ENCODE results near the gene UPP1.

Gene UPP1

GRCh38 chr7:48085942-48086341 lies 3.1 kb upstream of the UPP1 start:
- DNase-seq (ENCODE audit: low read depth in 2 of 2), result no peak

GRCh38 chr7:48087349-48087748 lies 1.7 kb upstream of the UPP1 start:
- DNase-seq (ENCODE audit: low read depth in 2 of 2), result no peak

GRCh38 chr7:48088559-48089045 lies 463 bp upstream of the UPP1 start:
- no peak for DNase-seq (ENCODE audit: low read depth in 2 of 2)

GRCh38 chr7:48090095-48090805 lies 1.2 kb downstream of the UPP1 start:
- DNase-seq (ENCODE audit: low read depth in 2 of 2), result no peak

- no peak for DNase-seq (ENCODE audit: low read depth in 2 of 2)
Measured at GRCh38 chr7:48091506-48092433, 2.7 kb downstream of the UPP1 start.

GRCh38 chr7:48094861-48095293 lies 5.8 kb downstream of the UPP1 start:
- DNase-seq (ENCODE audit: low read depth in 2 of 2), result no peak

DNA sequence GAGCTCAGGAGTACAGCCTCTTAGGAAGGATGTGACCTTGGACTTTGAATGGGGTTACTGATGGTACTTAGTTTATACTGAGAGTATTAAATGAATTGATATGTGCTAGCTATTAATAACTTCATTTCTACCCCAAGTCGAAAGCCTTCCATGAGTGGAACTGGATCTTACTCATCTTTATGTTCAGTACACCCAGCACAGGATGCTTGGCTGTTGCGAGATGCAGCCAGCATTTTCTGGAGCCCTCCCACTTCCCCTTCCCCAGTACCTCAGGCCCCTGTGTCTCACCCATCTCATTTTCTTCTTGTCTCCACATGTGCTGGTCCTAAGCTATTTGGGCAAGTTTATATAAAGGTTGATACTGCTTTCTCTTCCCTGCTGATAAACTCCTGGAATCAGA lies 7.2 kb downstream of the UPP1 start:
- DNase-seq (ENCODE audit: low read depth in 2 of 2), result no peak

DNA sequence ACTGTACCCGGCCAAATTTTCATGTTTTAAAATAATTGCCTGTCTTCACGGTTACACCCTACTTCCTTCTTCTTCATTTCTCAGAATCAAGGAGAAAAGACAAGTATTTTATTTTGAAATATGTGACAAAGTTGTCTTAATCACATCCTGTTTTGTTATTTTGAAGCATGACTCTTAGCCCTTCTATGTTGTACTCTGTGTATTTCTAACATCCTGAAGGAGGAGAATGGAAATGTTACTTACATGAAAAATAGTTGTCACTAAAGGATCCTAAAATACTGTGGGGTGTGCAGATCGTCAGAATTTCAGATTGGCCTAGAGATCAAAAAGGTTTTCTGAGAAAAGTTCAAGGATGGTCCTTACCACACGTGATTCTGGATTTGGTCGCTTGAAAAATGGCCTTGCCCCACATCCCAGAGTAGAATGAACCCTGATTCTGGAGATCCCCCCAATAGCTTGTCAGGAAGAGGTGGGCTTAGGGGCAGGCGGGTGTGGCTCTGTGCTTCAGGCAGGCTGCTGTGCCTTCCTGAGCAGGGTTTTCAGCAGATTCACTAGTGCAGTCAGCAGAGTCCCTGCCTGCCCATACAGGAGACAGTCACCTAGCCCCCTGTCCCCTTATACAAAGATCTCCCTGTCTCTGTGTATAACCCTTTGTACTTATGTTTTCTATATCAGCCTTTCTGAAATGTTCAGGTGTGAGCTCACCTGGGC lies 8.6 kb downstream of the UPP1 start:
- DNase-seq (ENCODE audit: low read depth in 2 of 2), result no peak

DNA sequence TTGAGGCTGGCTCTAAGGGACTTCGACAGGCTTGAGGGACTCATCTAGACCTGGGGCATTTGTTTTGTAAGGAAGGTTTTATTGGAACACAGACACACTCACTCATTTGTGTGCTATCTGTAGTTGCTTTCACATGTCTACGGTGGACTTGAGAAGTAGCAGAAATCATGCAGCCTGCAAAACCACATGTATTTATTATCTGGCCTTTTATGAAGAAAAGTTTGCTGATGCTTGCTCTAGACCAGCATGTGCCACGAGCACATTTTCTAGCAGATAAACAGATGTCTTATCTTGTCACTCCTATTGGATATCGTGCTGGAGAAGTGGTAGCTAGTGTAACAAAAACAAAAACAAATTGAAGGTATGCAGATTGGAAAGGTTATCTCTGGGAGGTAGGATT lies 9.8 kb downstream of the UPP1 start:
- no peak for DNase-seq (ENCODE audit: low read depth in 2 of 2)

DNA sequence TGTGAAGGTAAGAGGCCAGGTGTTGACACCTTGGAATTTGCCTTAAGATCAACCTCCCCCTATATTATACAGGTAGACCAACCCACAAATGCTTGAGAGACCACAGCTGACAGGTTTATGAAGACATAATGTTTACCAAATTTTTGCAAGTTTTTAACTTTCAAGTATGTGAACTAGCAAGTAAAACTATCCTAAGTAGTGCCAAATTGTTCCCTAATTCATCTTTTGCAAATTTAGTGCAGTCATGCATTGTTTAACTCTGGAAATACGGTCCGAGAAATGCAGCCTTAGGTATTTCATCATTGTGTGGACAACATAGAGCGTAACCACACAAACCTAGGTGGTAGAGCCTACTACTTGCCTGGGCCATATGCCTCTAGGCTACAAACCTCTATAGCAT lies 10.7 kb downstream of the UPP1 start:
- DNase-seq (ENCODE audit: low read depth in 2 of 2), result no peak

- DNase-seq (ENCODE audit: low read depth in 2 of 2), result no peak
Measured at GRCh38 chr7:48101352-48101751, 12.3 kb downstream of the UPP1 start.

GRCh38 chr7:48101968-48102367 lies 12.9 kb downstream of the UPP1 start:
- no peak for DNase-seq (ENCODE audit: low read depth in 2 of 2)

- DNase-seq (ENCODE audit: low read depth in 2 of 2), result no peak
Measured at GRCh38 chr7:48102530-48102929, 13.5 kb downstream of the UPP1 start.

- no peak for DNase-seq (ENCODE audit: low read depth in 2 of 2)
Measured at GRCh38 chr7:48105045-48105444, 16.0 kb downstream of the UPP1 start.

- no peak for DNase-seq (ENCODE audit: low read depth in 2 of 2)
Measured at GRCh38 chr7:48106906-48107659, 18.0 kb downstream of the UPP1 start.

GRCh38 chr7:48107926-48108472 lies 18.9 kb downstream of the UPP1 start:
- DNase-seq (ENCODE audit: low read depth in 2 of 2), result no peak

GRCh38 chr7:48108959-48109847 lies 20.1 kb downstream of the UPP1 start:
- no peak for DNase-seq (ENCODE audit: low read depth in 2 of 2)

- peak; percentile 62 to 81 for DNase-seq (ENCODE audit: low read depth in 2 of 2)
Measured at GRCh38 chr7:48109848-48110663, 21.0 kb downstream of the UPP1 start.

DNA sequence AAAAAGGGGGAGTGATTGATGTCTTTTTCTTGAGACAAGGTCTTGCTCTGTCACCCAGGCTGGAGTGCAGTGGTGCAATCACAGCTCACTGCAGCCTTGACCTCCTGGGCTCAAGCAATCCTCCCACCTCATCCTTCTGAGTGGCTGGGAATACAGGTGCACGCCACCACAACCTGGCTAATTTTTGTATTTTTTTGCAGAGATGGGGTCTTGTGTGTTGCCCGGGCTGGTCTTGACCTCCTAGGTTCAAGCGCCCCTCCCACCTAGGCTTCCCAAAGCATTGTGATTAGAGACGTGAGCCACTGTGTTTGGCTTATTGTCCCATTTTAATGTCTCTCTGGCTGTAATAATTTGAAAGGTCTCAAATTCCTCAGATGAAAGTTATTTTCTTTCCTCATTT lies 21.8 kb downstream of the UPP1 start:
- DNase-seq (ENCODE audit: low read depth in 2 of 2), result no peak
